H1 (cell line): ENCODE results near the gene CNOT3. TPM values are rescaled to one million over a fixed set of nuclear protein-coding genes. Genes with fewer than 3 reads are reported as not detected.

Experiments
- CEBPB ChIP-seq: IDR thresholded peaks from 2 replicates; pipeline ENCODE4 v1.6.1; 2012; ENCODE audit warnings: low read depth, low read length
- CHD7 ChIP-seq: fragments of 300-600 bp; sonication (generic); IDR thresholded peaks from 2 replicates; pipeline ENCODE4 v1.7.1; 2012; ENCODE audit warnings: low read length, moderate library complexity, mild to moderate bottlenecking, inconsistent platforms; ENCODE audit not compliant: insufficient replicate concordance
- CREB1 ChIP-seq: IDR thresholded peaks from 2 replicates; pipeline ENCODE4 v1.6.1; 2012; ENCODE audit warnings: inconsistent platforms
- E2F6 ChIP-seq: IDR thresholded peaks from 2 replicates; pipeline ENCODE4 v1.6.1; 2012; ENCODE audit warnings: inconsistent platforms
- HDAC6 ChIP-seq: IDR thresholded peaks from one replicate; pipeline ENCODE4 v1.7.1; 2012; ENCODE audit warnings: low read depth, mild to moderate bottlenecking, inconsistent platforms, low read length, moderate library complexity
- KDM4A ChIP-seq: IDR thresholded peaks from one replicate; pipeline ENCODE4 v1.7.1; 2012; ENCODE audit warnings: low read depth, mild to moderate bottlenecking, moderate library complexity, low read length, inconsistent platforms; ENCODE audit not compliant: severe bottlenecking
- MAFK ChIP-seq: IDR thresholded peaks from 2 replicates; pipeline ENCODE4 v1.6.1; 2012; ENCODE audit warnings: low read depth, mild to moderate bottlenecking, improper control_type of control experiment, low read length
- RAD21 ChIP-seq, 2 experiments: IDR thresholded peaks in 1 of 2; conservative IDR thresholded peaks in 1 of 2; 2 replicates each; pipeline ENCODE4 v1.6.1; 2011; ENCODE audit warnings: low read depth in 2 of 2, low read length in 2 of 2, improper control_type of control experiment in 1 of 2, inconsistent platforms in 1 of 2, mild to moderate bottlenecking in 1 of 2, moderate library complexity in 1 of 2
- TEAD4 ChIP-seq: IDR thresholded peaks from 2 replicates; pipeline ENCODE4 v1.6.1; 2012; ENCODE audit warnings: low read depth, low read length, inconsistent platforms, mixed read lengths
- polyA plus RNA-seq, 7 experiments: library from polyadenylated mRNA; depleted of rRNA in 3 of 7; stranded (reverse) in 5 of 7; unstranded in 2 of 7; fragments of >200 nt in 5 of 7; fragments of 200-250 nt in 2 of 7; gene quantifications; 1 replicate in 5 of 7; 2 replicates in 1 of 7; 4 replicates in 1 of 7; pipeline versions ENCODE4 v1.2.1 to v1.2.3, GENCODE V29; 2011 to 2013; ENCODE audit warnings: missing spikeins in 2 of 7, mixed read lengths in 2 of 7
- total RNA-seq: library from RNA; stranded (reverse); fragmentation: NEBNext Ultra II Directional; extraction: Animal tissue kit (Norgen Biotek cat#: 25700); gene quantifications from 2 replicates; pipeline ENCODE4 v1.2.1, GENCODE V29; 2021

The CNOT3 gene
- total and polyA plus RNA-seq, 2 of the 8 experiments (the other 6 are each of a cell fraction or from before 2014, with no cell fraction given): 21.2 to 86.4 TPM

GRCh38 chr19:54168174-54168917 lies 30.8 kb downstream of the CNOT3 start (continued):
- TF ChIP-seq CHD7 (no peak), RAD21 (IDR thresholded peaks at IDR 0.05 in 1 of 2, conservative IDR thresholded peaks at IDR 0.05 in 1 of 2; ENCODE audit: low read depth in 2 of 2, low read length in 2 of 2) (peak; percentile 57), CREB1 (peak; percentile 67), CEBPB (no peak), KDM4A (no peak), E2F6 (0 out of 2 replicates have a peak, but pooled peaks have one; percentile 30), HDAC6 (no peak), TEAD4 (no peak), MAFK (no peak)
